ENCODE measurements around the gene MAOA.

DNA sequence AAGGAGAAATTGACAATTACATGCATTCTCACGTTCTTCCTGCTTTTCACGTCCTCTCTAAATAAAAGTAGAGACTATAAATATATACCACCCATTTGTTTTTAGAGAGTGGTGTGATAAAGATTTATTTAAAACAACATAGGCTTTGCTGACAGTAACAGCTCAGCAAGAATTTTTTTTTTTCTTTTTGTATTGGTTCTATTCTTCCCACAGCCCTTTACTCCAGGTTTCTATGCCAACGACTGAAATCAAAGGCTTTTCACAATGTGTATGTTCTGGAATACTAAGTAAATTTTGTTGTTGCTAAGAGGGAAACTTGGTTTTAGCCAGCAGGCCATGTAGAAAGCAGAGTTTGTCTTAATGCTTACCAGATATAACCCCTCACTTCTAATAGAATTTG, 43.4 kb downstream of the MAOA start:
- TF ChIP-seq ZNF830 (CRISPR knock-in tag; IDR thresholded peaks at IDR 0.05) (no peak), NFIC (IDR thresholded peaks at IDR 0.05) (no peak), ZNF24 (IDR thresholded peaks at IDR 0.05) (no peak), ILK (tag; IDR thresholded peaks at IDR 0.05; ENCODE audit: borderline replicate concordance, low read depth) (no peak), TCFL5 (CRISPR knock-in tag; conservative IDR thresholded peaks at IDR 0.05) (no peak), FOXM1 (IDR thresholded peaks at IDR 0.05; ENCODE audit: low read depth) (no peak), FOXM1 (CRISPR knock-in tag; IDR thresholded peaks at IDR 0.05; ENCODE audit: low read depth) (no peak), POLR2A (conservative IDR thresholded peaks at IDR 0.05) (no peak), ZSCAN29 (IDR thresholded peaks at IDR 0.05) (no peak)
- TF ChIP-seq, protein P1, sequence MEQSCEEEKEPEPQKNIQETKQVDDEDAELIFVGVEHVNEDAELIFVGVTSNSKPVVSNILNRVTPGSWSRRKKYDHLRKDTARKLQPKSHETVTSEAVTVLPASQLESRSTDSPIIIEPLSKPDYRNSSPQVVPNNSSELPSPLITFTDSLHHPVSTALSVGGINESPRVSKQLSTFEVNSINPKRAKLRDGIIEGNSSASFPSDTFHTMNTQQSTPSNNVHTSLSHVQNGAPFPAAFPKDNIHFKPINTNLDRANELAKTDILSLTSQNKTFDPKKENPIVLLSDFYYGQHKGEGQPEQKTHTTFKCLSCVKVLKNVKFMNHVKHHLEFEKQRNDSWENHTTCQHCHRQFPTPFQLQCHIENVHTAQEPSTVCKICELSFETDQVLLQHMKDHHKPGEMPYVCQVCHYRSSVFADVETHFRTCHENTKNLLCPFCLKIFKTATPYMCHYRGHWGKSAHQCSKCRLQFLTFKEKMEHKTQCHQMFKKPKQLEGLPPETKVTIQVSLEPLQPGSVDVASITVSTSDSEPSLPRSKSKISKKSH (CRISPR knock-in tag; IDR thresholded peaks at IDR 0.05): no peak
- TF ChIP-seq, protein P2, sequence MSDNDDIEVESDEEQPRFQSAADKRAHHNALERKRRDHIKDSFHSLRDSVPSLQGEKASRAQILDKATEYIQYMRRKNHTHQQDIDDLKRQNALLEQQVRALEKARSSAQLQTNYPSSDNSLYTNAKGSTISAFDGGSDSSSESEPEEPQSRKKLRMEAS (CRISPR knock-in tag; IDR thresholded peaks at IDR 0.05): no peak
